Panc1 (cell line): ENCODE data around the gene ARHGAP6. TPM values are rescaled to one million over a fixed set of nuclear protein-coding genes. Genes with fewer than 3 reads are reported as not detected.

Source experiments
- ATAC-seq: fragments of 200-7000 bp; cut with Tn5 transposase; 2 replicates; pipeline ENCODE4 v1.9.1; 2020; ENCODE audit warnings: mild to moderate bottlenecking, moderate library complexity
- BruUV-seq: library from RNA; stranded (reverse); fragments of 400-500 nt; replicated peaks from 2 replicates; lab custom pipeline; 2021; lab: Mats Ljungman, UMichigan
- CTCF ChIA-PET: fragments of 300-600 bp; sonication (Branson Sonifier 250); formaldehyde crosslinking; loops from one replicate; lab custom pipeline; 2022; ENCODE audit warnings: antibody characterized with exemption; lab: Charles Lee
- POLR2A ChIA-PET: fragments of 300-600 bp; sonication (Branson Sonifier 250); formaldehyde crosslinking; loops from one replicate; lab custom pipeline; 2022; ENCODE audit warnings: antibody characterized with exemption; lab: Charles Lee
- DNase-seq: peaks from one replicate; pipeline ENCODE4 v3.0.0-alpha.2; 2010; ENCODE audit warnings: low read depth, low spot score
- H3K27ac ChIP-seq: 2 replicates; pipeline ENCODE4 v1.5.1; 2011; ENCODE audit warnings: mild to moderate bottlenecking, low read length, inconsistent platforms
- H3K27me3 ChIP-seq: fragments of 200-500 bp; sonication (Bioruptor generic); 2 replicates; pipeline ENCODE4 v1.6.0; 2014; ENCODE audit warnings: low read length, inconsistent platforms; ENCODE audit not compliant: control insufficient read depth, insufficient read depth
- H3K36me3 ChIP-seq: fragments of 200-500 bp; sonication (Bioruptor generic); 2 replicates; pipeline ENCODE4 v1.5.1; 2014; ENCODE audit warnings: inconsistent platforms, mild to moderate bottlenecking, low read length, moderate library complexity; ENCODE audit not compliant: control insufficient read depth, insufficient read depth
- H3K4me1 ChIP-seq: 2 replicates; pipeline ENCODE4 v1.5.1; 2011; ENCODE audit warnings: inconsistent platforms, mild to moderate bottlenecking, low read length, moderate library complexity; ENCODE audit not compliant: control insufficient read depth, insufficient read depth
- H3K4me3 ChIP-seq, 2 experiments: 2 replicates each; pipeline ENCODE4 v1.5.1; 2011 to 2012; ENCODE audit warnings: low read depth in 2 of 2, low read length in 2 of 2, mild to moderate bottlenecking in 2 of 2, inconsistent platforms in 1 of 2, moderate library complexity in 1 of 2
- H3K9me3 ChIP-seq: fragments of 200-500 bp; sonication (Bioruptor generic); 2 replicates; pipeline ENCODE4 v1.5.1; 2014; ENCODE audit warnings: low read depth, mild to moderate bottlenecking, inconsistent platforms, low read length, moderate library complexity; ENCODE audit not compliant: control insufficient read depth, insufficient read depth
- POLR2AphosphoS5 ChIP-seq: IDR thresholded peaks from 2 replicates; pipeline ENCODE4 v1.6.1; 2012; ENCODE audit warnings: mild to moderate bottlenecking, low read depth, low read length, moderate library complexity
- REST ChIP-seq, 2 experiments: IDR thresholded peaks; 2 replicates each; pipeline ENCODE4 v1.6.1; 2011 to 2012; ENCODE audit warnings: low read depth in 2 of 2, control low read depth in 1 of 2, low read length in 1 of 2, mild to moderate bottlenecking in 1 of 2, moderate library complexity in 1 of 2; ENCODE audit not compliant: insufficient read depth in 1 of 2
- SIN3A ChIP-seq: IDR thresholded peaks from 2 replicates; pipeline ENCODE4 v1.6.1; 2012; ENCODE audit warnings: low read depth, mild to moderate bottlenecking, low read length, moderate library complexity, borderline replicate concordance; ENCODE audit not compliant: insufficient read depth
- TCF7L2 ChIP-seq: IDR thresholded peaks from 2 replicates; pipeline ENCODE4 v1.6.1; 2011; ENCODE audit warnings: mild to moderate bottlenecking, low read depth, low read length, inconsistent platforms
- in situ Hi-C: cut with HindIII; loops from 2 replicates; pipeline ENCODE4 v1.10.0; 2016; ENCODE audit warnings: low sequenced_read_pairs, low pct_unique_long_range_greater_than_20kb
- intact Hi-C: fragments of 100-400 bp; cut with micrococcal nuclease; formaldehyde crosslinking; loops from one replicate; pipeline ENCODE4 v1.10.0; 2022; ENCODE audit not compliant: unreplicated experiment
- total RNA-seq: library from RNA; stranded (reverse); gene quantifications from one replicate; pipeline ENCODE4 v1.2.1, GENCODE V29; 2021; ENCODE audit not compliant: unreplicated experiment
- TF ChIP-seq, protein P1 (sequence below): fragments of 450-650 bp; IDR thresholded peaks from 2 replicates; pipeline ENCODE4 v1.5.1; 2017; ENCODE audit warnings: mild to moderate bottlenecking

ARHGAP6 gene
- total RNA-seq, 1 experiment from 2014 or later: 0.13 TPM

DNA sequence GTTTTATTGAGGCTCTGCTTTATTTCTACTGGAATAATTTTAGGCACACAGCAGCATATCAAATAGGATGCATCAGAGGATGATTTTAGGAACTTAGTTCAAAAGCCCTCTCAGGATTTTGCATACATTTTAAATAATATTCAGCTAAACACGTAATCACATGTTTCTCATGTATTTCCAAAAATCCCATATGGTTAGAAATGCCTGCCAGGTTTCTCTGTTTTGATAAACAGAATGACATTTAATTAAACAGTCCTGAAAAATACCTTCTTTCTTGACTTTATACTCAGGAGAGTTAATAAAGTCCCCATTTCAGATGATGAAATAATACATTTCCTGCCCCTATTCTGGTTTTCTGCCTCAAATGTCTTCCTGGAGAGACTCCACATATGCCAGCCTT lies 459.0 kb downstream of the ARHGAP6 start:
- H3K9me3 ChIP-seq: no peaks in the 10 kb centered on the region
- H3K4me1 ChIP-seq: no peaks in the 10 kb centered on the region
- POLR2A ChIA-PET: no interaction called here
- no peak for TF ChIP-seq TCF7L2
- TF ChIP-seq, protein P1, sequence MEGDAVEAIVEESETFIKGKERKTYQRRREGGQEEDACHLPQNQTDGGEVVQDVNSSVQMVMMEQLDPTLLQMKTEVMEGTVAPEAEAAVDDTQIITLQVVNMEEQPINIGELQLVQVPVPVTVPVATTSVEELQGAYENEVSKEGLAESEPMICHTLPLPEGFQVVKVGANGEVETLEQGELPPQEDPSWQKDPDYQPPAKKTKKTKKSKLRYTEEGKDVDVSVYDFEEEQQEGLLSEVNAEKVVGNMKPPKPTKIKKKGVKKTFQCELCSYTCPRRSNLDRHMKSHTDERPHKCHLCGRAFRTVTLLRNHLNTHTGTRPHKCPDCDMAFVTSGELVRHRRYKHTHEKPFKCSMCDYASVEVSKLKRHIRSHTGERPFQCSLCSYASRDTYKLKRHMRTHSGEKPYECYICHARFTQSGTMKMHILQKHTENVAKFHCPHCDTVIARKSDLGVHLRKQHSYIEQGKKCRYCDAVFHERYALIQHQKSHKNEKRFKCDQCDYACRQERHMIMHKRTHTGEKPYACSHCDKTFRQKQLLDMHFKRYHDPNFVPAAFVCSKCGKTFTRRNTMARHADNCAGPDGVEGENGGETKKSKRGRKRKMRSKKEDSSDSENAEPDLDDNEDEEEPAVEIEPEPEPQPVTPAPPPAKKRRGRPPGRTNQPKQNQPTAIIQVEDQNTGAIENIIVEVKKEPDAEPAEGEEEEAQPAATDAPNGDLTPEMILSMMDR: no peak
- no peak for TF ChIP-seq POLR2AphosphoS5
- no peak for TF ChIP-seq REST (IDR thresholded peaks at IDR 0.05; ENCODE audit: insufficient read depth in 1 of 2, low read depth in 2 of 2, low read length in 1 of 2)
- TF ChIP-seq SIN3A: no peak
- H3K36me3 ChIP-seq: no peaks in the 10 kb centered on the region
- intact Hi-C loops (no loop called here), in situ Hi-C loops (no loop called here)
- H3K4me3 ChIP-seq: no peak overlapping the region
- DNase-seq: no peak
- CTCF ChIA-PET: no interaction called here
- no TSS peak for BruUV-seq
- H3K27me3 ChIP-seq: no peaks in the 10 kb centered on the region
- no peak overlapping the region for H3K27ac ChIP-seq
- no peak for ATAC-seq

DNA sequence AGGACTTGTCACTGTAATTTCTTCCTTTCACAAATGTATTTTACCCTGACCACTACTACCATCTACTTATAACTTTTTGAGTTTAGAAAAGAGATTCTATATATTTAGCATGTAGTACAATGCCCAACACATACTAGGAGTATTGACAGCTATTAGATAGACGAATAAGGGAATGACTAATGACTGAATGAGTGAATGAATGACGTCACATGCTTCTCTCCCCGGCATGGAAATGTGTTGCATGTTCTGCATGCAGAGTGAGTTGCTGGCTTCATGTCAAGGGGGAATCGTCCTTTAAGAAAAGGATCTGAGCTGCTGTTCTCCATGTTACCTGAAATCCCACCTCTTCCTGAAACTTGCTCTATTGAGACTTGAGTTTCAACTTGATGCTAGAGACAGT lies 459.9 kb downstream of the ARHGAP6 start:
- TF ChIP-seq TCF7L2: no peak
- no peak for TF ChIP-seq REST (IDR thresholded peaks at IDR 0.05; ENCODE audit: insufficient read depth in 1 of 2, low read depth in 2 of 2, low read length in 1 of 2)
- TF ChIP-seq POLR2AphosphoS5: no peak
- no peak for TF ChIP-seq SIN3A
- TF ChIP-seq, protein P1: no peak
- H3K4me1 ChIP-seq: no peaks in the 10 kb centered on the region
- H3K36me3 ChIP-seq: no peaks in the 10 kb centered on the region
- no peaks in the 10 kb centered on the region for H3K27me3 ChIP-seq
- DNase-seq (no peak), ATAC-seq (no peak)
- no peak overlapping the region for H3K27ac ChIP-seq
- no TSS peak for BruUV-seq
- no peaks in the 10 kb centered on the region for H3K9me3 ChIP-seq
- ChIA-PET CTCF (no interaction called here), POLR2A (no interaction called here)
- no peak overlapping the region for H3K4me3 ChIP-seq
- in situ Hi-C loops (no loop called here), intact Hi-C loops (no loop called here)
